RWPE1 (cell line): Measurements from ENCODE around the gene ETV4.
A peak's percentile ranks its signal among the peaks of the same experiment; 100 is the strongest.

ENCODE experiments used
- CTCF ChIA-PET: fragments of 350-600 bp; sonication (Branson Sonifier 250); formaldehyde crosslinking; extraction: SDS; loops from one replicate; lab custom pipeline; 2021; lab: Yijun Ruan, JAX
- POLR2A ChIA-PET: fragments of 400-600 bp; formaldehyde crosslinking; extraction: SDS; loops from one replicate; lab custom pipeline; 2020; ENCODE audit warnings: antibody characterized with exemption; ENCODE audit not compliant: low non-redundant PET; lab: Yijun Ruan, JAX
- DNase-seq: peaks from one replicate; pipeline ENCODE4 v3.0.0; 2012; ENCODE audit warnings: low spot score
- H3K27ac ChIP-seq: fragments of 450-650 bp; 2 replicates; pipeline ENCODE4 v1.5.1; 2017
- TF ChIP-seq, protein P1 (sequence below): fragments of 450-650 bp; conservative IDR thresholded peaks from 2 replicates; pipeline ENCODE4 v1.5.1; 2017; ENCODE audit warnings: low read depth, mild to moderate bottlenecking

ETV4 gene

DNA sequence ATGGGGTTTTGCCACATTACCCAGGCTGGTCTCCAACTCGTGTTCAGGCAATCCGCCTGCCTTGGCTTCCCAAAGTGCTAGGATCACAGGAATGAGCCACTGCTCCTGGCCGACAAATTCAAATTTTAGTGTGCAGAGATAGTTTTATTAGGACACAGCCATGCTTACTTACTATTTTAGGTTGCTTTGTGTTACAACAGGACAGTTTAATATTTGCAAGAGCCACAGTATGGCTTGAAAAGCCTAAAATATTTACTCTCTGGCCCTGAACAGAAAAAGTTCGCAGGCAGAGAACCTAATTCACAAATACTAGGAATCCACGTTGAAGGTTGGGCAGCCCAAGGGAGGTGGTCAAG is 12.6 kb upstream of the ETV4 start:
- H3K27ac ChIP-seq: no peak overlapping the region
- no peak for DNase-seq
- CTCF ChIA-PET: interaction anchor here (1.0 kb wide), 1 partner anchor 115 kb away, joined by 3 read pairs; no protein-coding TSS in a partner anchor
- POLR2A ChIA-PET: no interaction called here
- TF ChIP-seq, protein P1, sequence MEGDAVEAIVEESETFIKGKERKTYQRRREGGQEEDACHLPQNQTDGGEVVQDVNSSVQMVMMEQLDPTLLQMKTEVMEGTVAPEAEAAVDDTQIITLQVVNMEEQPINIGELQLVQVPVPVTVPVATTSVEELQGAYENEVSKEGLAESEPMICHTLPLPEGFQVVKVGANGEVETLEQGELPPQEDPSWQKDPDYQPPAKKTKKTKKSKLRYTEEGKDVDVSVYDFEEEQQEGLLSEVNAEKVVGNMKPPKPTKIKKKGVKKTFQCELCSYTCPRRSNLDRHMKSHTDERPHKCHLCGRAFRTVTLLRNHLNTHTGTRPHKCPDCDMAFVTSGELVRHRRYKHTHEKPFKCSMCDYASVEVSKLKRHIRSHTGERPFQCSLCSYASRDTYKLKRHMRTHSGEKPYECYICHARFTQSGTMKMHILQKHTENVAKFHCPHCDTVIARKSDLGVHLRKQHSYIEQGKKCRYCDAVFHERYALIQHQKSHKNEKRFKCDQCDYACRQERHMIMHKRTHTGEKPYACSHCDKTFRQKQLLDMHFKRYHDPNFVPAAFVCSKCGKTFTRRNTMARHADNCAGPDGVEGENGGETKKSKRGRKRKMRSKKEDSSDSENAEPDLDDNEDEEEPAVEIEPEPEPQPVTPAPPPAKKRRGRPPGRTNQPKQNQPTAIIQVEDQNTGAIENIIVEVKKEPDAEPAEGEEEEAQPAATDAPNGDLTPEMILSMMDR: no peak

DNA sequence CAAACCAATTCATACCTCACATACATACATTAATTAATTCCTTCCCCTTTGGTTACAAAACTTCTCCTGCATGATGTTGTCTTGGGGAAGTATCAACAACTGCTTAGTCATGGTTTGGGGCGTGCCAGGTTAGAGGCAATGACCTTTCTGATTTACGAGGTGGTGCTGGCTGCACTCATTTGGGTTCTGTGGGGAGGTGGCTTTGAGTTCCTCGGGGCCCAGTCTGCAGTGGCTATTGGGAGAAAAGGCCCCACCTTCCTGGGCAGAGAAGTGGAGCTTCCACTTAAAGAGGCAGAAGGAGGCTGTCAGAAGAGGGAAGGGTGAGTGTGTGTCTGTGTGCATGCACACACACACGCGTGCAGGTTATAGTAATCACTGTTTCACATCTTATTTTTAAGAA is 10.2 kb upstream of the ETV4 start:
- CTCF ChIA-PET: no interaction called here
- POLR2A ChIA-PET: interaction anchor here (0.5 to 0.8 kb wide), 4 partner anchors 30 to 543 kb away, joined by 4 to 6 read pairs (median 5); no protein-coding TSS in a partner anchor
- peak; percentile 71 for DNase-seq
- 0 out of 2 replicates have a peak overlapping the region, but pooled peaks have one; percentile 30 for H3K27ac ChIP-seq
- TF ChIP-seq, protein P1: no peak

DNA sequence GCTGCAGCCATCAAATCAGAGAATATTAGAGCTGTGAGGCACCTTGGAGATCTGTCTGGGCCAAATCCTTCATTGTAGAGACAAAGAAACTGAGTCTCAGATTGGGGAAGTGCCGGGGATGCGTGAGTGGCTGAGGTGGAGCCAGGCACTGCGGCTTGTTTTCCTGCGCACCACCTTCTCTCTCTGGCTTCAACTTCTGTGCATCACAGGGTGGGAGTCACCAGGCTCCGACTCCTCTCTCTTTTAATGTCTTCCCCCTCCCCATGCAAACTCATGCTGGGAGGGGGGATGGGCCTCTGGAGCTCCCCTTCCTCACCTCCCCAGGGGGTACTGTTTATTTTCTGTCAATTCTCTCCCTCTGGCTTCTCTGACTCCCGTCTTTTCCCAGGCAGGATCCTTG is 8.7 kb upstream of the ETV4 start:
- ChIA-PET CTCF (interaction anchor here (1.0 kb wide), 1 partner anchor 119 kb away, joined by 4 read pairs; no protein-coding TSS in a partner anchor), POLR2A (no interaction called here)
- DNase-seq: no peak
- H3K27ac ChIP-seq: no peak overlapping the region
- TF ChIP-seq, protein P1: no peak

DNA sequence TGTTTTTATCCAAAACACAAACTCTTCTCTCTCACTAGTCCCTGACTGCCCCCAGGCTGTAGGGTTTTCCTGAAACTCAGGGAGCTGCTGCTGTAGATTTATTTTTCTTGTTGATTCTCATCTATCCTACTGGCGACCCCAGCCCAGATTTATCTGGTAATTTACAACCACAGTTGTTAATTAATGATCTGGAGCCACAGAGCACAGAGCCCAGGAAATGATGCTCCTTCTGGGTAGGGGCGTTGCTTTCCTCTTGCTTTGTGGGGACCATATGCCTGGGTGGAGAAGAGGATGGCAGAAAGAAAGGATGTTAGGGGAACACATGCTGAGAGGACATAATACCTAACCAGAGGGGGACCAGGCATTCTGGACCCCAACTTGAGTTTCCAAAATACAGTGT is 7.4 kb upstream of the ETV4 start:
- TF ChIP-seq, protein P1: no peak
- CTCF ChIA-PET: no interaction called here
- no peak for DNase-seq
- H3K27ac ChIP-seq: no peak overlapping the region
- POLR2A ChIA-PET: interaction anchor here (0.7 kb wide), 1 partner anchor 1168 kb away, joined by 6 read pairs; no protein-coding TSS in a partner anchor

DNA sequence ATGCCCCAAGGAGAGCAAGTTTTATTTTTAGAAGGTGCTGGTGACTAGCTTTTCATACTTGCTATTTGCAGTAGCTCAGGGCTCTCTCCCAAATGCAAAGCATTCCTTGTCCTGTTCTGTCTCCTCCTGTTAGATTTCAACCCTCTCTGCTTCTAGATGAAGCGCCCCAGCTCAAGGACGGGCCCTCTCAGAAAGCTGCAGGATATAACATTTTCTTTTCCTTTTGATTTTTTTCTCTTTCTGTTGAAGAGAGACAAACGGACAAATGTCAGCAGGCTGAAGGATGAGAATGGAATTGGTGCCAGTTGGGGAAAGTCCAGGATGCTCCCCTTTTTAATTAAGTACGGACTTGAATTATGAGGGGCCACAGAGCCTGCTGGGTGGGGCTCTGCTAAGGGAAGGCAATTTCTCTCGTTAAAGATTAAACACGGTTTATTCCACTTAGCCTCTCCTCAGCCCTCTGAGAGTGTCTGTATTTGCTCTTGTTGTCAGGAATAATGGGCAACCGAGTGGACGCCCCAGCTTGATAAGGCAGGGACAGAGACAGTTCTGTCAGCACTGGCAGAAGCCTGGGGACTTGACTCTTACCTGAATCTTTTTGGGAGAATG is 6.2 kb upstream of the ETV4 start:
- CTCF ChIA-PET: interaction anchor here (0.6 kb wide), 1 partner anchor 14 kb away, joined by 5 read pairs; no protein-coding TSS in a partner anchor
- TF ChIP-seq, protein P1: no peak
- H3K27ac ChIP-seq: no peak overlapping the region
- POLR2A ChIA-PET: no interaction called here
- no peak for DNase-seq

DNA sequence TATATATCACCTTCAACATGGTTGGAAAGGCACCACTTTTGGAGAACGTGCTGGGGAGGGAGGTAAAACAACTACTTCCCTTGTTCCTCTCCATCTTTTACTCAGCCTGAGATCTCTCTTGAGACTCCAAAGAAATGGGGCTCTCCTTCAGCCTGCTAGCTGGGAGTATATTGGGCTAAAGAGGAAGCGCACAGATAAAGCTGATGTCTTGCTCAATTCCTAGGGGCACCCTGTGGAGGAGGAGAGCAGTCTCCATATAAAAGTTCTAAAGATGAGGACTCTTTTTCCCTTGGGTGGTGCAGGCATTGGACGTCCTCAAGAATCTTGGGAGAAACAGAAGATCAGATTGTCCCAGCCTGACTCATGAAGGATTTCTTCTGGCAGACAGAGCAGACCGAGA is 4.6 kb upstream of the ETV4 start:
- POLR2A ChIA-PET: no interaction called here
- CTCF ChIA-PET: no interaction called here
- DNase-seq: no peak
- TF ChIP-seq, protein P1: no peak
- no peak overlapping the region for H3K27ac ChIP-seq
